Measurements from ENCODE around the gene ALDH3A2. TPM values are rescaled to one million over a fixed set of nuclear protein-coding genes. Genes with fewer than 3 reads are reported as not detected.

The ALDH3A2 gene
- total RNA-seq, 1 experiment from 2014 or later = 97.3 TPM

DNA sequence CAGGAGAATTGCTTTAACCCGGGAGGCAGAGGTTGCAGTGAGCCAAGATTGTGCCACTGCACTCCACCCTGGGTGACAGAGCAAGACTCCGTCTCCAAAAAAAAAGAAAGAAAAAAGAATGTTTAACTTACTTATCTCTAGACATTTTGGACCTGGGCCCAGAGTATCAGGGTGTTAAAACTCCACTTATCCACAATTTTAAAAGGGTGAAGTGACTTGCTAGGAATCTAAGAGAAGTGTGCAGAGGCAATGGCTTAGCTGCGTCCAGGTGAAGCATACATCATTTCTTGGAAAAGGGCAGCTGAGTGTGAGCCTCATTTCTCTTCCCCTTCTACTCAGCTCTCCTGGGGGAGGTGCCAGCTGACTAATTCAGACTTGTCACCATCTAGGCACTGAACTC is 25.1 kb downstream of the ALDH3A2 start:
- no peak for DNase-seq (ENCODE audit: low spot score)
- POLR2A ChIA-PET (ENCODE audit: low non-redundant PET) = no interaction called here
- H3K27ac ChIP-seq (ENCODE audit: low read depth, low read length, poor library complexity, severe bottlenecking) = no peak overlapping the region
- CTCF ChIA-PET = no interaction called here
- H3K27me3 ChIP-seq (replicated peaks; ENCODE audit: insufficient read depth, low read depth, low read length, poor library complexity) = no peaks in the 10 kb centered on the region
- BruUV-seq (replicated peaks) = no TSS peak
- H3K4me3 ChIP-seq (ENCODE audit: low read depth, low read length, poor library complexity, severe bottlenecking) = no peak overlapping the region
- intact Hi-C loops (cut with micrococcal nuclease; ENCODE audit: unreplicated experiment) = no loop called here
- H3K4me1 ChIP-seq (ENCODE audit: insufficient read depth, low read length, poor library complexity, severe bottlenecking) = no peaks in the 10 kb centered on the region
- no peaks in the 10 kb centered on the region for H3K9me3 ChIP-seq (ENCODE audit: low read depth, low read length, poor library complexity, severe bottlenecking)
- peaks cover 11% of the 10 kb centered on the region for H3K36me3 ChIP-seq (ENCODE audit: insufficient read depth, low read length, poor library complexity, severe bottlenecking)
- TF ChIP-seq CTCF (conservative IDR thresholded peaks at IDR 0.05; ENCODE audit: low read depth, low read length) = no peak
- TF ChIP-seq EZH2 (IDR thresholded peaks at IDR 0.05; ENCODE audit: borderline replicate concordance, low read depth, low read length, poor library complexity, severe bottlenecking) = no peak

DNA sequence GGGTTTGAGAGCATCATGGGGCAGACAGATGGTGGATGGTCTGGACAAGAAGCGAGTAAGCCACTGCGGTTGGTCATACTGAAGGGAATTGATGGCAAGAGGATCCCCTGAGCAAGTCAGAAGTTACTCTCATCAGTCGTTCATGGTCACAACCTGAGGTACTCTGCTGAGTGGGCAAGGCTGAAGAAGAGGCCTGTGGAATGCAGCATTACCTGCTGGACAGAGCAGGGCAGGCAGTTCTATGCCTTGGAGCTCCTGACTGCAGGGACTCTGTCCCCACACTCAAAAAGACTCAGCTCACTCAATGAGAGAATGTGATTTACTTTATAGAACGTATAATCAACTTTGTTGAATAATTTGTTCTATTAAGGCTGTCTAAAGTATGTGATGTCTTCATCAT is 28.3 kb downstream of the ALDH3A2 start:
- H3K9me3 ChIP-seq (ENCODE audit: low read depth, low read length, poor library complexity, severe bottlenecking) = no peaks in the 10 kb centered on the region
- POLR2A ChIA-PET (ENCODE audit: low non-redundant PET) = no interaction called here
- no peak overlapping the region for H3K27ac ChIP-seq (ENCODE audit: low read depth, low read length, poor library complexity, severe bottlenecking)
- no peak overlapping the region for H3K4me3 ChIP-seq (ENCODE audit: low read depth, low read length, poor library complexity, severe bottlenecking)
- no peak for DNase-seq (ENCODE audit: low spot score)
- TF ChIP-seq EZH2 (IDR thresholded peaks at IDR 0.05; ENCODE audit: borderline replicate concordance, low read depth, low read length, poor library complexity, severe bottlenecking) (no peak), CTCF (conservative IDR thresholded peaks at IDR 0.05; ENCODE audit: low read depth, low read length) (no peak)
- intact Hi-C loops (cut with micrococcal nuclease; ENCODE audit: unreplicated experiment) = no loop called here
- CTCF ChIA-PET = no interaction called here
- no peaks in the 10 kb centered on the region for H3K4me1 ChIP-seq (ENCODE audit: insufficient read depth, low read length, poor library complexity, severe bottlenecking)
- peaks cover 8% of the 10 kb centered on the region for H3K36me3 ChIP-seq (ENCODE audit: insufficient read depth, low read length, poor library complexity, severe bottlenecking)
- H3K27me3 ChIP-seq (replicated peaks; ENCODE audit: insufficient read depth, low read depth, low read length, poor library complexity) = no peaks in the 10 kb centered on the region
- TSS peak; percentile 43 for BruUV-seq (replicated peaks)

- ChIA-PET POLR2A (ENCODE audit: low non-redundant PET) (no interaction called here), CTCF (no interaction called here)
- Histone ChIP-seq H3K4me1 (ENCODE audit: insufficient read depth, low read length, poor library complexity, severe bottlenecking) (no peaks in the 10 kb centered on the region), H3K9me3 (ENCODE audit: low read depth, low read length, poor library complexity, severe bottlenecking) (no peaks in the 10 kb centered on the region), H3K27ac (ENCODE audit: low read depth, low read length, poor library complexity, severe bottlenecking) (no peak overlapping the region), H3K4me3 (ENCODE audit: low read depth, low read length, poor library complexity, severe bottlenecking) (no peak overlapping the region), H3K36me3 (ENCODE audit: insufficient read depth, low read length, poor library complexity, severe bottlenecking) (peaks cover 5% of the 10 kb centered on the region), H3K27me3 (replicated peaks; ENCODE audit: insufficient read depth, low read depth, low read length, poor library complexity) (no peaks in the 10 kb centered on the region)
- no TSS peak for BruUV-seq (replicated peaks)
- TF ChIP-seq EZH2 (IDR thresholded peaks at IDR 0.05; ENCODE audit: borderline replicate concordance, low read depth, low read length, poor library complexity, severe bottlenecking) (no peak), CTCF (conservative IDR thresholded peaks at IDR 0.05; ENCODE audit: low read depth, low read length) (no peak)
- no peak for DNase-seq (ENCODE audit: low spot score)
- intact Hi-C loops (cut with micrococcal nuclease; ENCODE audit: unreplicated experiment) = no loop called here
Observed at GRCh38 chr17:19677736-19678379, 29.3 kb downstream of the ALDH3A2 start.
